ENCODE results near the gene CANT1. TPM values are rescaled to one million over a fixed set of nuclear protein-coding genes. Genes with fewer than 3 reads are reported as not detected.
"Not testable (repeated sequence)": the region's sequence is repeated elsewhere in the genome, so short reads cannot be mapped to it uniquely, and the experiment has no call there.

The CANT1 gene
- total and polyA plus RNA-seq, 2 experiments from 2014 or later, result 33.0 to 36.1 TPM

GRCh38 chr17:78947235-78948149 lies 62.1 kb downstream of the CANT1 start:
- Histone ChIP-seq H3K9me2 (replicated peaks; ENCODE audit: insufficient read depth) (no peaks in the 10 kb centered on the region), H3K36me3 (replicated peaks; ENCODE audit: insufficient read depth, low read depth) (no peaks in the 10 kb centered on the region), H3K27me3 (no peaks in the 10 kb centered on the region), H2AFZ (no peak overlapping the region), H4K20me1 (ENCODE audit: insufficient read depth, poor library complexity, severe bottlenecking) (no peaks in the 10 kb centered on the region), H3K9me3 (ENCODE audit: low read depth) (peaks cover 6% of the 10 kb centered on the region), H3K4me1 (ENCODE audit: insufficient read depth) (peaks cover 20% of the 10 kb centered on the region), H3K4me3 (no peak overlapping the region), H3K27ac (peak overlapping the region; percentile 88), H3K4me2 (no peak overlapping the region), H3K79me2 (no peaks in the 10 kb centered on the region)
- DNase-seq (ENCODE audit: low spot score), result peak; percentile 62
- WGBS (ENCODE audit: low lambda C conversion rate, missing lambda C conversion rate), result 61% methylated on average over 18 of the region's 18 CpGs
- TF ChIP-seq CTCF (IDR thresholded peaks at IDR 0.05; ENCODE audit: poor library complexity), result no peak
- no peak for TF ChIP-seq EZH2 (IDR thresholded peaks at IDR 0.05; ENCODE audit: borderline replicate concordance)

- no peak for TF ChIP-seq CTCF (IDR thresholded peaks at IDR 0.05; ENCODE audit: poor library complexity)
- TF ChIP-seq EZH2 (IDR thresholded peaks at IDR 0.05; ENCODE audit: borderline replicate concordance), result no peak
- TF ChIP-seq EZH2phosphoT487 (IDR thresholded peaks at IDR 0.05; ENCODE audit: low read depth, severe bottlenecking, unreplicated experiment), result no peak
- 90% methylated on average over 8 of the region's 8 CpGs for WGBS (ENCODE audit: low lambda C conversion rate, missing lambda C conversion rate)
- Histone ChIP-seq H3K9me2 (replicated peaks; ENCODE audit: insufficient read depth) (no peaks in the 10 kb centered on the region), H3K4me1 (ENCODE audit: insufficient read depth) (peaks cover 12% of the 10 kb centered on the region), H4K20me1 (ENCODE audit: insufficient read depth, poor library complexity, severe bottlenecking) (no peaks in the 10 kb centered on the region), H3K9me3 (ENCODE audit: low read depth) (peaks cover 6% of the 10 kb centered on the region), H2AFZ (no peak overlapping the region), H3K36me3 (replicated peaks; ENCODE audit: insufficient read depth, low read depth) (no peaks in the 10 kb centered on the region), H3K4me2 (no peak overlapping the region), H3K4me3 (no peak overlapping the region), H3K27me3 (no peaks in the 10 kb centered on the region), H3K27ac (peak overlapping the region; percentile 88), H3K79me2 (no peaks in the 10 kb centered on the region)
- DNase-seq (ENCODE audit: low spot score), result no peak
These were observed 62.9 kb downstream of the CANT1 start for GRCh38 chr17:78946631-78947030.

- Histone ChIP-seq H3K4me2 (no peak overlapping the region), H3K4me1 (ENCODE audit: insufficient read depth) (peaks cover 9% of the 10 kb centered on the region), H3K4me3 (no peak overlapping the region), H3K9me2 (replicated peaks; ENCODE audit: insufficient read depth) (no peaks in the 10 kb centered on the region), H3K27ac (no peak overlapping the region), H4K20me1 (ENCODE audit: insufficient read depth, poor library complexity, severe bottlenecking) (no peaks in the 10 kb centered on the region), H2AFZ (no peak overlapping the region), H3K9me3 (ENCODE audit: low read depth) (peaks cover 6% of the 10 kb centered on the region), H3K36me3 (replicated peaks; ENCODE audit: insufficient read depth, low read depth) (no peaks in the 10 kb centered on the region), H3K27me3 (no peaks in the 10 kb centered on the region), H3K79me2 (no peaks in the 10 kb centered on the region)
- 89% methylated on average over 7 of the region's 7 CpGs for WGBS (ENCODE audit: low lambda C conversion rate, missing lambda C conversion rate)
- no peak for TF ChIP-seq EZH2 (IDR thresholded peaks at IDR 0.05; ENCODE audit: borderline replicate concordance)
- TF ChIP-seq CTCF (IDR thresholded peaks at IDR 0.05; ENCODE audit: poor library complexity), result no peak
- TF ChIP-seq EZH2phosphoT487 (IDR thresholded peaks at IDR 0.05; ENCODE audit: low read depth, severe bottlenecking, unreplicated experiment), result no peak
- no peak for DNase-seq (ENCODE audit: low spot score)
These were observed 63.4 kb downstream of the CANT1 start for GRCh38 chr17:78946131-78946530.

GRCh38 chr17:78945455-78945854 lies 64.1 kb downstream of the CANT1 start:
- H3K27ac ChIP-seq; H3K9me2 ChIP-seq (replicated peaks; ENCODE audit: insufficient read depth); H4K20me1 ChIP-seq (ENCODE audit: insufficient read depth, poor library complexity, severe bottlenecking); H3K79me2 ChIP-seq; DNase-seq (ENCODE audit: low spot score); H3K4me2 ChIP-seq; H3K36me3 ChIP-seq (replicated peaks; ENCODE audit: insufficient read depth, low read depth); H3K9me3 ChIP-seq (ENCODE audit: low read depth); H2AFZ ChIP-seq; H3K4me3 ChIP-seq; H3K27me3 ChIP-seq; H3K4me1 ChIP-seq (ENCODE audit: insufficient read depth): not testable (repeated sequence)
- WGBS (ENCODE audit: low lambda C conversion rate, missing lambda C conversion rate), result 94% methylated on average over 12 of the region's 12 CpGs

Measured in hepatocyte (in vitro differentiated cells).